KG1 (cell line): ENCODE data around the gene PCDHGB6.
"Not testable (repeated sequence)": the region's sequence is repeated elsewhere in the genome, so short reads cannot be mapped to it uniquely, and the experiment has no call there.

Experiments
- DNase-seq: peaks from one replicate; lab custom pipeline; 2025; lab: John Stamatoyannopoulos, UW

PCDHGB6 gene

DNA sequence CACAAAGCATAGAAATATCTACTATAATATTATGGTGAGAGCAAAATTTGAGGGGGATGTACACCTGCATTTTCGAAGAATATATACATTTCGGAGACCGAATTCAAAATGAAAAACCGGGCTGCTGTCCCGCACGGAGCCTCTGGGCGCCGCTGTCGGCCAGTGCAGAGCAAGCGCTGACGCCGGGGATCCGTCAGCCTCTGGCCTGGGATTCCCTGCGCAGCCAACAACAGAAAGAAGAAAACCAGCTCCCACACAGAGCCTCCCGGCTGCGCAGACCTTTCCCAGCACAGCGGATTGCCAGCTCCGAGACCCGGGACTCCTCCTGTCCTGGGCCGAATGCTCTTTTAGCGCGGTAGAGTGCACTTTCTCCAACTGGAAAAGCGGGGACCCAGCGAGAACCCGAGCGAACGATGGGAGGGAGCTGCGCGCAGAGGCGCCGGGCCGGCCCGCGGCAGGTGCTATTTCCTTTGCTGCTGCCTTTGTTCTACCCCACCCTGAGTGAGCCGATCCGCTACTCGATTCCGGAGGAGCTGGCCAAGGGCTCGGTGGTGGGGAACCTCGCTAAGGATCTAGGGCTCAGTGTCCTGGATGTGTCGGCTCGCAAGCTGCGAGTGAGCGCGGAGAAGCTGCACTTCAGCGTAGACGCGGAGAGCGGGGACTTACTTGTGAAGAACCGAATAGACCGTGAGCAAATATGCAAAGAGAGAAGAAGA is at the start of gene PCDHGB6:
PCDHGB6 (plus strand) TSS at position 232 of the 716 bp plus-strand sequence; CDS start at position 414, 182 bp downstream.
- DNase-seq, result not testable (repeated sequence)

DNA sequence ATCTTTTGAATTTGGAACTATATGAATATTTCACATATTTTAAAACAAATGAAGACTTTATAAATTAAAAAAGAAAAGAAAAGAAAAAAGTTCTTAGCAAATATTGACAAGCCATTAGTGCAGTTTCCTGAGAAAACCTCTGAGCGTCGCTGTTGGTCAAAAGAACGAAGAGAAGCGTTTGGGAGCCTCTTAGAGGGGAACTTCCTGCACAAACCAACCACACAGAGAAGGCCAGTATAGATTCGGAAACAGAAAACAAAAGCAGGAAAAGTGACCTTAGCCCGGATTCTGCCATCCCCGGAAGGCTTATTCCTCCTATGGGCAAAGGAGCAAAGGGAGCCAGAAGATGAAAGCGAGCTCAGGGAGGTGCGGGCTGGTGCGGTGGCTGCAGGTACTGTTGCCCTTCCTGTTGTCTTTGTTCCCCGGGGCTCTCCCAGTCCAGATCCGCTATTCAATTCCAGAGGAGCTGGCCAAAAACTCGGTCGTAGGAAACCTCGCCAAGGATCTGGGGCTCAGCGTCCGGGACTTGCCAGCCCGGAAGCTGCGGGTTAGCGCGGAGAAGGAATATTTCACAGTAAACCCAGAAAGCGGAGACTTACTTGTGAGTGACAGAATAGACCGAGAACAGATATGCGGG is 47.9 kb upstream of the PCDHGB6 start, which contains the start of gene PCDHGB2:
PCDHGB2 (plus strand) TSS at position 205 of the 637 bp plus-strand sequence; CDS start at position 347, 142 bp downstream.
- DNase-seq, result no peak

DNA sequence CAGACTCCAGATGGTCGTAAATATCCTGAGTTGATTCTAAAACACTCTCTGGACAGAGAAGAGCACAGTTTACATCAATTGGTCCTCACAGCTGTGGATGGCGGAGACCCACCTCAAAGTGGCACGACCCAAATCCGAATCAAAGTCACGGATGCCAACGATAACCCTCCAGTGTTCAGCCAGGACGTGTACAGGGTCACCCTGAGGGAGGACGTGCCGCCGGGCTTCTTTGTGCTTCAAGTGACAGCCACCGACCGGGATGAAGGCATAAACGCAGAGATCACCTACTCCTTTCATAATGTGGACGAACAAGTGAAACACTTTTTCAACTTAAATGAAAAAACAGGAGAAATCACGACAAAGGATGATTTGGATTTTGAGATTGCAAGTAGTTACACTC is 47.1 kb upstream of the PCDHGB6 start:
- DNase-seq, result no peak

DNA sequence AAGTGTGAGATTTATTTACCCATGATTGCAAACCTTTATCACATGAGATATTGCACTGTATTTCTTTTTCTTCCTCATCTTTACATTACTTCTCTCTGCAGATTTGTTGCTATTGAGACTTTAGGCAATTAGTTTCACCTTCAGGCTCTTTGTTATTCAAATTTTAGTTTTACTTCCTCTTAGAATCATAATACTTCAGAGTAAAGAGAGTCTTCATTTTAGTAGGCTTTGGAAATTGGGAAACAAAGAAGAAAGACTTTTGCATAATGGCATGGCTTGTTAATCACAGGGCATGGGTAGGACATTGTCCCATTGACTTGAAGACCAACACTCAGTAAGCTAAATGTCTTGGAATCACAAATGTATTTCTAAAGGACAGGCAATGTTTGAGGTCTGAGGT is 45.1 kb upstream of the PCDHGB6 start:
- no peak for DNase-seq

DNA sequence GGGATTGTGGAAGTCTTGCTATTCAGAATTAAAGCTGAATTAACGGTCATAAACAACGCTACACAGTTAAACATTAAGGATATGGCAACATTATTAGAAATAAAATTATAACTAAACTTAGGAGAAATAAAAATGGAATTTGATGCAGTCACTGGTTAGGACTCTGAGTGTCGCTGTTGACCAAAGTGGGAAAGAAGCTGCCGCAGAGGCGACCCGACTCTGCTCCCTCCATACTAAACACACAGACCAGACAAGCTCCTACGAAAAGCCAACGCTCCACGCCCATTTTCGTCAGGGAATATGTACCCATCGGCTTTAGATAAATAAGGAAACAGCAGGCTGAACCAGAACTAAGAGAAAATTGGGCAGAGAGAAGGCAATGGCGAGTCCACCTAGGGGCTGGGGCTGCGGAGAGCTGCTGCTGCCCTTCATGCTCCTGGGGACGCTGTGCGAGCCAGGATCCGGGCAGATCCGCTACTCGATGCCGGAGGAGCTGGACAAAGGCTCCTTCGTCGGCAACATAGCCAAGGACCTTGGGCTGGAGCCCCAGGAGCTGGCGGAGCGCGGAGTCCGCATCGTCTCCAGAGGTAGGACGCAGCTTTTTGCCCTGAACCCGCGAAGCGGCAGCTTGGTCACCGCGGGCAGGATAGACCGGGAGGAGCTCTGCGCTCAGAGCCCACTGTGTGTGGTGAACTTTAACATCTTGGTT is 43.7 kb upstream of the PCDHGB6 start, which contains the start of gene PCDHGA5:
PCDHGA5 (plus strand) TSS at position 211 of the 709 bp plus-strand sequence; CDS start at position 380, 169 bp downstream.
- DNase-seq, result no peak

DNA sequence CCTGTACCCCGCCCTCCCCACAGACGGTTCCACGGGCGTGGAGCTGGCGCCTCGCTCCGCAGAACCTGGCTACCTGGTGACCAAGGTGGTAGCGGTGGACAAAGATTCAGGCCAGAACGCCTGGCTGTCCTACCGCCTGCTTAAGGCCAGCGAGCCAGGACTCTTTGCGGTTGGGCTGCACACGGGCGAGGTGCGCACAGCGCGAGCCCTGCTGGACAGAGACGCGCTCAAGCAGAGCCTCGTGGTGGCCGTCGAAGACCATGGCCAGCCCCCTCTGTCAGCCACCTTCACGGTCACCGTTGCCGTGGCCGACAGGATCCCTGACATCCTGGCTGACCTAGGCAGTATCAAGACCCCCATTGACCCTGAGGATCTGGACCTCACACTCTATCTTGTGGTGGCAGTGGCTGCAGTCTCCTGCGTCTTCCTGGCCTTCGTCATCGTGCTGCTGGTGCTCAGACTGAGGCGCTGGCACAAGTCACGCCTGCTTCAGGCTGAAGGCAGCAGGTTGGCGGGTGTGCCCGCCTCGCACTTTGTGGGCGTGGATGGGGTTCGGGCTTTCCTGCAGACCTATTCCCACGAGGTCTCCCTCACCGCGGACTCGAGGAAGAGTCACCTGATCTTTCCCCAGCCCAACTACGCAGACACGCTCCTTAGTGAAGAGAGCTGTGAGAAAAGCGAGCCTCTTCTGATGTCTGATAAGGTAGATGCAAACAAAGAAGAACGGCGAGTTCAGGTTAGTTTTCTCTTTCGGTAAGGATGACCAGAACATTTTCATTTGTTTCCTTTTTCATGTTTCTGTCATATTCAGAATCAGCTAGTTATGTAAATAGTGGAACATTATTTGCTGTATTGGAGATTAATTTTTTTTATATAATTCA is 41.6 kb upstream of the PCDHGB6 start:
- no peak for DNase-seq

DNA sequence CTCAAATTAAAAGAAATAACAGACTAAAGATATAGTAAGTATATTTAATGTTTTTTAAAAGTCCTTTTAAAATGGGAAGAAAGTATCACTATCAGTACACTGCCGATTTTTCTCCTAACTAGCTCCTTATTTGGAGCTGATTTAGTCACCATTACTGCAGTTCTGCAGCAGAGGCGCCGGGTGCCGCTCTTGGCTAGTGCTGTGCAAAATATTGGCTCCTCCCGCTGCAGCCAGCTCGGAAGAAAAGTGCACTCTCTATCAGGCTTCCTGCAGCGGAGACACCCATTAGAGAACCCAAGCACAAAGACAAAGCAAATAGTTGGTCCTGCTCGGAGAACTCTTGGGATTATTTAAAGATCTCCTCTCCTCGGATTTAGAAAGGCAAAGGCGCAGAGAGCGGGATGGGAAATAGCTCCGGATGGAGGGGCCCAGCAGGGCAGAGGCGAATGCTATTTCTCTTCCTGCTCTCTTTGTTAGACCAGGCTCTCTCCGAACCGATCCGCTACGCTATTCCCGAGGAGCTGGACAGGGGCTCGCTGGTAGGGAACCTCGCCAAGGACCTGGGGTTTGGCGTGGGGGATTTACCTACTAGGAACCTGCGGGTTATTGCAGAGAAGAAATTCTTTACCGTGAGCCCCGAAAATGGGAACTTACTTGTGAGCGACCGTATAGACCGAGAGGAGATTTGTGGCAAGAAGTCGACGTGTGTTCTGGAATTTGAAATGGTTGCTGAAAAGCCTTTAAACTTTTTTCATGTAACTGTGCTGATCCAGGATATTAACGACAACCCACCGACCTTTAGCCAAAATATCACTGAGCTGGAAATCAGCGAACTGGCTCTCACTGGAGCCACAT is 37.6 kb upstream of the PCDHGB6 start, which contains the start of gene PCDHGB3:
PCDHGB3 (plus strand) TSS at position 249 of the 855 bp plus-strand sequence; CDS start at position 402, 153 bp downstream.
- no peak for DNase-seq

DNA sequence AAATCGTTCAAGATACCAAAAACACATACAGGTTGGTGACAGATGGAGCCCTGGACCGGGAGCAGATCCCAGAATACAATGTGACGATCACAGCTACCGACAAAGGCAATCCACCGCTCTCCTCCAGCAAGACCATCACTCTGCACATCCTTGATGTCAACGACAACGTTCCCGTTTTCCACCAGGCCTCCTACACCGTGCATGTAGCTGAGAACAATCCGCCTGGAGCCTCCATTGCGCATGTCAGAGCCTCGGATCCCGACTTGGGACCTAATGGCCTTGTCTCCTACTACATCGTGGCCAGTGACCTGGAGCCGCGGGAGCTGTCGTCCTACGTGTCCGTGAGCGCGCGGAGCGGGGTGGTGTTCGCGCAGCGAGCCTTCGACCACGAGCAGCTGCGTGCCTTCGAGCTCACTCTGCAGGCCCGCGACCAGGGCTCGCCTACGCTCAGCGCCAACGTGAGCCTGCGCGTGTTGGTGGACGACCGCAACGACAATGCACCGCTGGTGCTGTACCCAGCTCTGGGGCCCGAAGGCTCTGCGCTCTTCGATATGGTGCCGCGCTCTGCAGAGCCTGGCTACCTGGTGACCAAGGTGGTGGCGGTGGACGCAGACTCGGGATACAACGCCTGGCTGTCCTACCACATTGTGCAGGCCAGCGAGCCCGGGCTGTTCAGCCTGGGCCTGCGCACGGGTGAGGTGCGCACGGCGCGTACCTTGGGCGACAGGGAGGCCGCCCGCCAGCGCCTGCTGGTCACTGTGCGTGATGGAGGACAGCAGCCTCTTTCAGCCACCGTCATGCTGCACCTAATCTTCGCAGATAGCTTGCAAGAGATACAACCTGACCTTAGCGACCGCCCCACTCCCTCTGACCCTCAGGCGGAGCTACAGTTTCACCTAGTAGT is 36.0 kb upstream of the PCDHGB6 start:
- no peak for DNase-seq

DNA sequence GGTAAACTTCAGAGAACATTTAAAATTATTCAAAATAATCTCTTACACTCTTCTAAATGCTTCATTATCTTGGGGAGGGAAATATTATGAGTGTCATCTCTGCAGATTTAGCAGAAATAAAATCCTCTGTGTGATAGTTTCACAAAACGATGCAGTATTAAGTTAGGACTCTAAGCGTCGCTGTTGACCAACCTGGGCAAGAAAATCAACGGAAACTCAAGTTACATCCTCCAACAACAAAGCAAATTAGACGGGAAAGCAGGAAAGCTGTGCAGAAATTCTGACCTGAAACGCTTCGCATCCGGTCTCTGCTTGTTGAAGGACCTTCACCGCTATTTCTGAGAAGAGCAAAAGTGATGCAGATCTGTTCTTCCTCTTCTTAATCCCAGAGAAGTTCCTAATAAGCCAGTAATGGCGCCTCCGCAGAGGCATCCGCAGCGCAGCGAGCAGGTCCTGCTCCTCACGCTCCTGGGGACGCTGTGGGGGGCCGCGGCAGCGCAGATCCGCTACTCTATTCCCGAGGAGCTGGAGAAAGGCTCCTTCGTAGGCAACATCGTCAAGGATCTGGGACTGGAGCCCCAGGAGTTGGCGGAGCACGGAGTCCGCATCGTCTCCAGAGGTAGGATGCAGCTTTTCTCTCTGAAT is 34.0 kb upstream of the PCDHGB6 start, which contains the start of gene PCDHGA6:
PCDHGA6 (plus strand) TSS at position 219 of the 645 bp plus-strand sequence; CDS start at position 412, 193 bp downstream.
- no peak for DNase-seq

DNA sequence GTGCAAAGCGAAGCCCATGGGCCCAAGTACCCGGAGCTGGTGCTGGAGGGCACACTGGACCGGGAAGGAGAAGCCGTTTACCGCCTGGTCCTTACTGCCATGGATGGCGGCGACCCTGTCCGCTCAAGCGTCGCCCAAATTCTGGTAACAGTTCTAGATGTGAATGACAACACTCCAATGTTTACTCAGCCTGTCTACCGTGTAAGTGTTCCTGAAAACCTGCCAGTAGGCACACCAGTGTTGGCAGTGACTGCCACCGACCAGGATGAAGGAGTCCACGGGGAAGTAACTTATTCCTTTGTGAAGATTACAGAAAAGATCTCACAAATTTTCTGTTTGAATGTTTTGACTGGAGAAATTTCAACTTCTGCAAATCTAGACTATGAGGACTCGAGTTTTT is 33.2 kb upstream of the PCDHGB6 start:
- no peak for DNase-seq

DNA sequence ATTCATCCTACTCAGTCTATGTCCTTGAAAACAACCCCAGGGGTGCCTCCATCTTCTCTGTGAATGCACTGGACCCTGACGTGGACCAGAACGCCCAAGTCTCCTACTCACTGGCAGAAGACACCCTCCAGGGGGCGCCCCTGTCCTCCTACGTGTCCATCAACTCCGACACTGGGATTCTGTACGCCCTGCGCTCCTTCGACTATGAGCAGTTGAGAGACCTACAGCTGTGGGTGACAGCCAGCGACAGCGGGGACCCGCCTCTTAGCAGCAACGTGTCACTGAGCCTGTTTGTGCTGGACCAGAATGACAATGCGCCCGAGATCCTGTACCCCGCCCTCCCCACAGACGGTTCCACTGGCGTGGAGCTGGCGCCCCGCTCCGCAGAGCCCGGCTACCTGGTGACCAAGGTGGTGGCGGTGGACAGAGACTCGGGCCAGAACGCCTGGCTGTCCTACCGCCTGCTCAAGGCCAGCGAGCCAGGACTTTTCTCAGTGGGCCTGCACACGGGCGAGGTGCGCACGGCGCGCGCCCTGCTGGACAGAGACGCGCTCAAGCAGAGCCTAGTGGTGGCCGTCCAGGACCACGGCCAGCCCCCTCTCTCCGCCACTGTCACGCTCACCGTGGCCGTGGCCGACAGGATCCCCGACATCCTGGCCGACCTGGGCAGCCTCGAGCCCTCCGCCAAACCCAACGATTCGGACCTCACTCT is 32.2 kb upstream of the PCDHGB6 start:
- DNase-seq, result not testable (repeated sequence)

DNA sequence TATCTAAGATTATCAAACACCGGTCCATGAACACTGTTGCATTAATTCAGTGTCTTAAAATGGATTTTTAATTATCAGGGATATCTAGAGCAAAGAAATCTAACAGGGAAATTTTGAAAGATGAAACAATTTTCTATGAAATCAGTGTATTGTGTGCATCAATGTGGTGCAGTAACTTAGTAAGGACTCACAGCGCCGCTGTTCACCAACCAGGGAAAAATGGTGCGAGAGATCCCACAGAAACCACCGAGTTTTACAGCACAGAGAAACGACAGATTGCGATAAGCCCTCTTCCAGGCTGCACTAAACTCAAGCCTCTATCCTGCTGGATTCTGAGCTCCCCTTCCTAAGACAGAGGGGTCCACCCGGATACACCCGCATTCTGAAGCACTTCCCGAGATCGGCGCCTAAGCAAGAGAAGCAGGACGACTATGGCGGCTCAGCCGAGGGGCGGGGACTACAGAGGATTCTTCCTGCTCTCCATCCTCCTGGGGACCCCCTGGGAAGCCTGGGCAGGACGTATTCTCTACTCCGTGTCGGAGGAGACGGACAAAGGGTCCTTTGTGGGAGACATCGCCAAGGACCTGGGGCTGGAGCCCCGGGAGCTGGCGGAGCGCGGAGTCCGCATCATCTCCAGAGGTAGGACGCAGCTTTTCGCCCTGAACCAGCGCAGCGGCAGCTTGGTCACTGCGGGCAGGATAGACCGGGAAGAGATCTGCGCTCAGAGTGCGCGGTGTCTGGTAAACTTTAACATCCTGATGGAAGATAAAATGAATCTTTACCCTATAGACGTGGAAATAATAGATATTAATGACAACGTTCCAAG is 25.1 kb upstream of the PCDHGB6 start, which contains the start of gene PCDHGA7:
PCDHGA7 (plus strand) TSS at position 274 of the 826 bp plus-strand sequence; CDS start at position 432, 158 bp downstream.
- DNase-seq, result no peak

DNA sequence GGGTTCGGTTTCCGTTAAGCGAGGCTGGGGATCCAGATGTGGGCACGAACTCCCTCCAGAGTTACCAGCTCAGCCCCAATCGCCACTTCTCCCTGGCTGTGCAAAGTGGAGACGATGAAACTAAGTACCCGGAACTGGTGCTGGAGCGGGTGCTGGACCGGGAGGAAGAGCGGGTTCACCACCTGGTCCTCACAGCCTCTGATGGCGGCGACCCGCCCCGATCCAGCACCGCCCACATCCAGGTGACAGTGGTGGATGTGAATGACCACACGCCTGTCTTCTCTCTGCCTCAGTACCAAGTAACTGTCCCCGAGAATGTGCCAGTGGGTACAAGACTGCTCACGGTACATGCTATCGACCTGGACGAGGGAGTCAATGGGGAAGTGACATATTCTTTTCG is 24.5 kb upstream of the PCDHGB6 start:
- no peak for DNase-seq

DNA sequence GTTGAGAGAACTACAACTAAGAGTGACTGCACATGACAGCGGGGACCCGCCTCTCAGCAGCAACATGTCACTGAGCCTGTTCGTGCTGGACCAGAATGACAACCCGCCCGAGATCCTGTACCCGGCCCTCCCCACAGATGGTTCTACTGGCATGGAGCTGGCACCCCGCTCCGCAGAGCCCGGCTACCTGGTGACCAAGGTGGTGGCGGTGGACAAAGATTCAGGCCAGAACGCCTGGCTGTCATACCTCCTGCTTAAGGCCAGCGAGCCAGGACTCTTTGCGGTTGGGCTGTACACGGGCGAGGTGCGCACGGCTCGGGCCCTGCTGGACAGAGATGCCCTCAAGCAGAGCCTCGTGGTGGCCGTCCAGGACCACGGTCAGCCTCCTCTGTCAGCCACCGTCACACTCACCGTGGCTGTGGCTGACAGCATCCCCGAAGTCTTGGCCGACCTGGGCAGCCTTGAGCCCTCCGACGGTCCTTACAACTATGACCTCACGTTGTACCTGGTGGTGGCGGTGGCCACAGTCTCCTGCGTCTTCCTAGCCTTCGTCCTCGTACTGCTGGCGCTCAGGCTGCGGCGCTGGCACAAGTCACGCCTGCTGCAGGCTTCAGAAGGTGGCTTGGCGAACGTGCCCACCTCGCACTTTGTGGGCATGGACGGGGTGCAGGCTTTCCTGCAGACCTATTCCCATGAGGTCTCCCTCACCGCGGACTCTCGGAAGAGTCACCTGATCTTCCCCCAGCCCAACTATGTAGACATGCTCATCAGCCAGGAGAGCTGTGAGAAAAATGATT is 23.2 kb upstream of the PCDHGB6 start:
- no peak for DNase-seq

DNA sequence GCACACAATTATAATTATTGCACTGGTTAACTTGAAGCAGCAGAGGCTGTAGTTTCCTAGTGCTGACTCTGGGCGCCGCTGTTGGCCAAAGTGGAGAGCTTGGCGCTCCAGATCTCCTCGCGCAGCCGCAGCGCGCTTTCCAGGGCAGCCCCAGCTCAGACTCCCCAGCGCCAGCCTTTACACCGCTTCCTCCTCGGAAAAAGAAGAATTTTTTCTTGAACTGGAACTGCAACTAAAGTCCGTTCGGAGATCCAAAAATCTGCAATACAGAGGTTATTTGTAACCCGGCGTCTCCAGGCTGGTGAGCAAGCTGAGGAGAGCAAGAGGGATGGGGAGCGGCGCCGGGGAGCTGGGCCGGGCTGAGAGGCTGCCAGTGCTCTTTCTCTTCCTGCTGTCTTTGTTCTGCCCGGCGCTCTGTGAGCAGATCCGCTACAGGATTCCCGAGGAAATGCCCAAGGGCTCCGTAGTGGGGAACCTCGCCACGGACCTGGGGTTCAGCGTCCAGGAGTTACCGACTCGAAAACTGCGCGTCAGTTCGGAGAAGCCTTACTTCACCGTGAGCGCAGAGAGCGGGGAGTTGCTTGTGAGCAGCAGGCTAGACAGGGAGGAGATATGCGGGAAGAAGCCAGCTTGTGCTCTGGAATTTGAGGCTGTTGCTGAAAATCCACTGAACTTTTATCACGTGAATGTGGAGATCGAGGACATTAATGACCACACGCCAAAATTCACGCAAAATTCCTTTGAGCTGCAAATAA is 20.1 kb upstream of the PCDHGB6 start, which contains the start of gene PCDHGB4:
PCDHGB4 (plus strand) TSS at position 142 of the 755 bp plus-strand sequence; CDS start at position 329, 187 bp downstream.
- DNase-seq, result not testable (repeated sequence)
